ENCODE measurements around the gene CAPRIN2.

- TF ChIP-seq CTCF (conservative IDR thresholded peaks at IDR 0.05; ENCODE audit: low read depth in 2 of 2) (no peak), JUNB (IDR thresholded peaks at IDR 0.05; ENCODE audit: unreplicated experiment) (no peak)
Observed at GRCh38 chr12:30746190-30746589, 8.6 kb downstream of the CAPRIN2 start.
